T1000 (cell line): ENCODE data around the gene CHST13.

Experiments used
- DNase-seq: peaks from one replicate; lab custom pipeline; 2025; ENCODE audit warnings: mixed read lengths; lab: John Stamatoyannopoulos, UW

CHST13 gene

GRCh38 chr3:126488185-126488584 lies 35.8 kb upstream of the CHST13 start:
- no peak for DNase-seq

- no peak for DNase-seq
Measured at GRCh38 chr3:126488886-126489569, 34.9 kb upstream of the CHST13 start.

DNA sequence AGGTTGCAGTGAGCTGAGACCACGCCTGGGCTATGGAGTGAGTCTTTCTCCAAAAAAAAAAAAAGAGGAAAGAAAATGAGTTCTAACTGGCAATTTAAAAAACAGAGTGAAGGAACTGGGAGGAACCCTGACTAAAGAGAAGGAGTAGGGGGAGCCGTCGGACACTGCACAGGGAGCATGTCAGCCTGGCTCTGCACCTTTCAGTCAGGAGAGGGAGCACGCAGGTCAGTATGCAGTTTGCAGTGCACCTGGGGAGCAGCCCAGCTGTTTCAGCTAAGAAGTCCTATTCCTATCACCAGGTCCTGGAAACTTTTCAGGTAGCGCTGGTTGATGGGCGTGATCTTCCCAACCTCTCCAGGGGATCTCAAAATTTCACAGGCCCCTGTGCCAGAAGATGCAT lies 33.3 kb upstream of the CHST13 start:
- DNase-seq: no peak

- no peak for DNase-seq
Measured at GRCh38 chr3:126491221-126492013, 32.5 kb upstream of the CHST13 start.

DNA sequence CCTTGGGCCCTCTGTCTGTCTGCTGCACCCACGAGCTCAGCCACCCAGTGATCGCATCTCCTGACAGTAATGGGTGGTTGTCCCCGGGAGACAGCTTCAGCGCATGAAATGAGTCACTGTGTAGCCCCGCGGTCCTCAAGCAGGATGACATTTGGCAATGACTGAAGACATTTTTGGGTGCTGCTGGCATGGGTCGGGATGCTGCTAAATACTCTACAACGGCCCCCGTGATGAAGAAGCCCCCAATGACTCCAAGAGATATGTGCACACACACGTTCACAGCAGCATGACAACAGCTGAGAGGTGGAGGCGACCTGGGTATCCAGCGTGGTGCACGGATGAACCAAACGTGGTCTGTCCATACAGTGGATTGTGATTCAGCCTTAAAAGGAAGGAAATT lies 30.9 kb upstream of the CHST13 start:
- no peak for DNase-seq

DNA sequence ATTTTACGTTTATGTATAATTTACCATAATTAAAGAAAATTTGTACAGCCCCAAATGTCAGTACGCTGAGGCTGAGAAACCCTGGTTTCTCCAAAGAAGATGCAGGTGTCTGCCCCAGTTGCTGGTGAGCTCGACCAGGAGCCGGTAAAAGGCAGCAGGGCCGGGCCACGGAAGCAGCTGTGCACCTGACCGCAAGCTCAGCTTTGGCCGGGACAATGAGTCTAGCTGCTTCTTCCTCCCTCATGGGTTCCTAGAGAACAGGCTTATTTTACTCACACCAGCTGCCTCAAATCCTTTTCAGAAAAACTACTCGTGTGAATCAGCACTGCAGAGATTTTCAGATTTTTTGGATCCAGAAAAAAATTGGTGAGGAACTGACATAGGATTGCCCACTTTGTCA lies 30.2 kb upstream of the CHST13 start:
- no peak for DNase-seq

- DNase-seq: no peak
Measured at GRCh38 chr3:126494204-126494969, 29.6 kb upstream of the CHST13 start.

GRCh38 chr3:126494970-126495230 lies 29.1 kb upstream of the CHST13 start:
- no peak for DNase-seq

GRCh38 chr3:126495786-126496185 lies 28.2 kb upstream of the CHST13 start:
- no peak for DNase-seq

- no peak for DNase-seq
Measured at GRCh38 chr3:126496894-126497850, 26.8 kb upstream of the CHST13 start.

GRCh38 chr3:126497956-126498355 lies 26.0 kb upstream of the CHST13 start:
- DNase-seq: no peak

- no peak for DNase-seq
Measured at GRCh38 chr3:126498461-126498860, 25.5 kb upstream of the CHST13 start.

GRCh38 chr3:126498929-126499328 lies 25.0 kb upstream of the CHST13 start:
- DNase-seq: no peak

GRCh38 chr3:126499401-126499800 lies 24.6 kb upstream of the CHST13 start:
- DNase-seq: no peak

DNA sequence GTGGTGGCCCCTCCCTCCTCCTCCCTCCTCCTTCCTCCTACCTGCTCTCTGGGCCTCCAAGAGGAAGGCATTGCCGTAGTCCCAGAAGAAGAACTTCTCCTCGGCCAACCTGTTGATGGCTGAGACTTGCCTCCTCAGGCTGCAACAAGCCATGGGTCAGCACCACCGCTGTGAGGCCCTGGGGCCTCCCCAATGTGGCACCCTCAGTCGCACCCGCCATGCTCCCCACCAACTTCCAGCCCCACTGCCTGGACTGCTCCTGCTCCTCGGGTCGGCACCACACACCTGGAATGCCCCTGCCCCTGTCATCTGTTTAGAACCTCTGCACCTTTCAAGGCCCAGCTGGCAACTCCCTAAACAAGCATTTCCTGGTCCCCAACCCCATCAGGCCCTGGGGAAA lies 23.9 kb upstream of the CHST13 start:
- DNase-seq: no peak

DNA sequence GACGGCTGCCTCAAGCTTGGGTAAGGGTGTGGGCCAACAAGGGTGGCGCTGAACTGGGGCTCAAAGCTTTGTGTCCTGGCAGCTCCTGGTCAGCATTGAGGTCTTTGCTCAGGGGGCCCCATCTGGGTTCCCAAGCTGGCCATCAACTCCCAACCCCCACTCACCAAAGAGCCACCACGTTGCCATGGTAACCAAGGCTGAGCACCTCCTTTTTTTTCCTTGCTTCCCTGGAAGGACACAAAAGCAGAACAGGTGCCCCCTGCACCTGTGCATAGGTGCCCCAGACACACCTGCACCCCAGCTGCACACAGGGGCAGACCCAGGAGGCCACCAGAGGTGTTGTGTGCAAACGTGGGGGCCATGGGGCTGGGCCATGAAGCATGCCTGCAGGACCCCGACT lies 22.9 kb upstream of the CHST13 start:
- no peak for DNase-seq

GRCh38 chr3:126501736-126502135 lies 22.2 kb upstream of the CHST13 start:
- DNase-seq: no peak

GRCh38 chr3:126502656-126503055 lies 21.3 kb upstream of the CHST13 start:
- DNase-seq: no peak

DNA sequence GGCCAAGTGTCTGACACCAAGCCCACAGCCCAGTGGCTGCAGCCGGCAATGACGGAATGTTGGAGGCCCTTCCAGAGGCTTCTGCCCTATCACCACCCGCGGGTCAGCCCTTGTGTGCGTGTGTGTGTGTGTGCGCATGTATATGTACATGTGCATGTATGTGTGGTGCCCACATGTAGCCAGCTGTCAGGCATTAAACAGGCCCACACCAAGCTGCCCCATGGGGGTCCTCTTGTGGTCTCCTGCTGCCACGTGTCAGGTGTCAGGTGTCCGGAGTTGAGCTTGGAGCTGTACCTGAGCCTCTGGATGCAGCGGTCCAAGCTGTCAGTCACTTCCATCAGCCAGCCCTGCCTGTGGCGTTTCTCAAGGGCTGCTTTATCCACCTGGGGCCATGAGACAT lies 20.3 kb upstream of the CHST13 start:
- no peak for DNase-seq

DNA sequence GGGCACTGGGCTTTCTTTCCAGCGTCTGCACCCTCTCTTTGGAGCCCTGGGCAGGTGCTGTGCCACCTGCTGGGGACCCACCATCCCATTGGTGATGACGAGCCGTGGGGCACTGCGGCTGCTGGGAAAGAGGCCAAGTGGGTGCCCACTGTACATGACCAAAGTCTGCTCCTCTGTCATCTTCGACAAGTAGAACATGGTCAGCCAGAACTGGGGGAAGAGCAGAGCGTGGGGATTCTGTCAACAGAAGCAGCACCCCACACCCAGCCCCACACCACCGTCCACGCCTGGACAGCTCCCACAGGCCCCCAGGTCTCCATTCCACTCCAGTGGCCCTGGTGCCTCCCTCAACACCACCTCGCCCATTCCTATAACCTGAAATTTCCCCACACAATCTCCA lies 16.1 kb upstream of the CHST13 start:
- no peak for DNase-seq

GRCh38 chr3:126508564-126508964 lies 15.4 kb upstream of the CHST13 start:
- no peak for DNase-seq
